ENCODE measurements around the gene ZDHHC14. TPM values are rescaled to one million over a fixed set of nuclear protein-coding genes. Genes with fewer than 3 reads are reported as not detected.

The ZDHHC14 gene
- total RNA-seq, 1 experiment from 2014 or later, result 17.3 TPM

DNA sequence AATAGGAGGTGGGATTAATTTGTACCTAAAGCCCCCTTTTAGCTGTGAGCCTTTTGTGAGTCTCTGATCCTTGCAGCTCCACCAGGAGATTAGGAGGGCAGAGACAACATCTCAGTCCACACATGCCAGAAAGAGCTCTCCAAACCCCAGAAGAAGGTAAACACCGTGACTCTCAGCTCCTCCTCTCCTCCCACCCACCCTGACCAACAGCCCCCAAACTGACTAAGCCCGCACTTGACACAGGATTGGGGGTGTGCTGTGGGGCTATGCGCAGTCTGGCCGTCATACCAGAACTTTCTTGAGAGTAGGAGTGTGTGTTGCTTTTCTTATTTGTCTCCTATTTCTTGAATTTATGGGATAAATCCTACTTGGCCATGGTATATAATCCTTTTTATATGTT lies 277.3 kb downstream of the ZDHHC14 start:
- Mint-ChIP-seq H3K27me3 (ENCODE audit: unreplicated experiment) (no peaks in the 10 kb centered on the region), H3K27ac (ENCODE audit: unreplicated experiment) (no peak overlapping the region), H3K4me1 (ENCODE audit: low read depth, unreplicated experiment) (no peaks in the 10 kb centered on the region), H3K9me3 (ENCODE audit: low read depth, unreplicated experiment) (no peaks in the 10 kb centered on the region), H3K36me3 (ENCODE audit: insufficient read depth, unreplicated experiment) (peaks cover 7% of the 10 kb centered on the region), H3K4me3 (ENCODE audit: low read depth, unreplicated experiment) (no peak overlapping the region)
- intact Hi-C loops (cut with micrococcal nuclease; ENCODE audit: unreplicated experiment), result no loop called here
- CTCF ChIA-PET, result no interaction called here
- TF ChIP-seq, protein P1, sequence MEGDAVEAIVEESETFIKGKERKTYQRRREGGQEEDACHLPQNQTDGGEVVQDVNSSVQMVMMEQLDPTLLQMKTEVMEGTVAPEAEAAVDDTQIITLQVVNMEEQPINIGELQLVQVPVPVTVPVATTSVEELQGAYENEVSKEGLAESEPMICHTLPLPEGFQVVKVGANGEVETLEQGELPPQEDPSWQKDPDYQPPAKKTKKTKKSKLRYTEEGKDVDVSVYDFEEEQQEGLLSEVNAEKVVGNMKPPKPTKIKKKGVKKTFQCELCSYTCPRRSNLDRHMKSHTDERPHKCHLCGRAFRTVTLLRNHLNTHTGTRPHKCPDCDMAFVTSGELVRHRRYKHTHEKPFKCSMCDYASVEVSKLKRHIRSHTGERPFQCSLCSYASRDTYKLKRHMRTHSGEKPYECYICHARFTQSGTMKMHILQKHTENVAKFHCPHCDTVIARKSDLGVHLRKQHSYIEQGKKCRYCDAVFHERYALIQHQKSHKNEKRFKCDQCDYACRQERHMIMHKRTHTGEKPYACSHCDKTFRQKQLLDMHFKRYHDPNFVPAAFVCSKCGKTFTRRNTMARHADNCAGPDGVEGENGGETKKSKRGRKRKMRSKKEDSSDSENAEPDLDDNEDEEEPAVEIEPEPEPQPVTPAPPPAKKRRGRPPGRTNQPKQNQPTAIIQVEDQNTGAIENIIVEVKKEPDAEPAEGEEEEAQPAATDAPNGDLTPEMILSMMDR (IDR thresholded peaks at IDR 0.05; ENCODE audit: unreplicated experiment), result no peak
- no peak for DNase-seq
- no TSS peak for BruUV-seq (replicated peaks)

GRCh38 chr6:157659536-157660271 lies 278.7 kb downstream of the ZDHHC14 start:
- no peaks in the 10 kb centered on the region for H3K4me1 Mint-ChIP-seq (ENCODE audit: low read depth, unreplicated experiment)
- CTCF ChIA-PET, result interaction anchor here (1.3 kb wide), 1 partner anchor 47 kb away, joined by 3 read pairs; no protein-coding TSS in a partner anchor
- BruUV-seq (replicated peaks), result no TSS peak
- peak; percentile 29 for DNase-seq
- H3K36me3 Mint-ChIP-seq (ENCODE audit: insufficient read depth, unreplicated experiment), result peaks cover 7% of the 10 kb centered on the region
- intact Hi-C loops (cut with micrococcal nuclease; ENCODE audit: unreplicated experiment), result loop anchor here (10.0 kb wide), 1 partner anchor 125 kb away; no protein-coding TSS in a partner anchor
- H3K27ac Mint-ChIP-seq (ENCODE audit: unreplicated experiment), result no peak overlapping the region
- TF ChIP-seq, protein P1 (IDR thresholded peaks at IDR 0.05; ENCODE audit: unreplicated experiment), result no peak
- no peaks in the 10 kb centered on the region for H3K9me3 Mint-ChIP-seq (ENCODE audit: low read depth, unreplicated experiment)
- H3K4me3 Mint-ChIP-seq (ENCODE audit: low read depth, unreplicated experiment), result no peak overlapping the region
- H3K27me3 Mint-ChIP-seq (ENCODE audit: unreplicated experiment), result no peaks in the 10 kb centered on the region

- peaks cover 7% of the 10 kb centered on the region for H3K36me3 Mint-ChIP-seq (ENCODE audit: insufficient read depth, unreplicated experiment)
- H3K27me3 Mint-ChIP-seq (ENCODE audit: unreplicated experiment), result no peaks in the 10 kb centered on the region
- BruUV-seq (replicated peaks), result no TSS peak
- DNase-seq, result no peak
- H3K4me1 Mint-ChIP-seq (ENCODE audit: low read depth, unreplicated experiment), result no peaks in the 10 kb centered on the region
- no peaks in the 10 kb centered on the region for H3K9me3 Mint-ChIP-seq (ENCODE audit: low read depth, unreplicated experiment)
- intact Hi-C loops (cut with micrococcal nuclease; ENCODE audit: unreplicated experiment), result loop anchor here (10.0 kb wide), 1 partner anchor 126 kb away; no protein-coding TSS in a partner anchor
- H3K27ac Mint-ChIP-seq (ENCODE audit: unreplicated experiment), result no peak overlapping the region
- TF ChIP-seq, protein P1 (IDR thresholded peaks at IDR 0.05; ENCODE audit: unreplicated experiment), result no peak
- CTCF ChIA-PET, result interaction anchor here (1.3 kb wide), 1 partner anchor 48 kb away, joined by 3 read pairs; no protein-coding TSS in a partner anchor
- no peak overlapping the region for H3K4me3 Mint-ChIP-seq (ENCODE audit: low read depth, unreplicated experiment)
Observed at GRCh38 chr6:157660414-157660813, 279.4 kb downstream of the ZDHHC14 start.

GRCh38 chr6:157661652-157662051 lies 280.7 kb downstream of the ZDHHC14 start:
- no peak overlapping the region for H3K27ac Mint-ChIP-seq (ENCODE audit: unreplicated experiment)
- no peak overlapping the region for H3K4me3 Mint-ChIP-seq (ENCODE audit: low read depth, unreplicated experiment)
- TF ChIP-seq, protein P1 (IDR thresholded peaks at IDR 0.05; ENCODE audit: unreplicated experiment), result no peak
- H3K9me3 Mint-ChIP-seq (ENCODE audit: low read depth, unreplicated experiment), result no peaks in the 10 kb centered on the region
- BruUV-seq (replicated peaks), result no TSS peak
- intact Hi-C loops (cut with micrococcal nuclease; ENCODE audit: unreplicated experiment), result loop anchor here (10.0 kb wide), 1 partner anchor 127 kb away; no protein-coding TSS in a partner anchor
- CTCF ChIA-PET, result no interaction called here
- no peak for DNase-seq
- H3K36me3 Mint-ChIP-seq (ENCODE audit: insufficient read depth, unreplicated experiment), result peaks cover 2% of the 10 kb centered on the region
- H3K4me1 Mint-ChIP-seq (ENCODE audit: low read depth, unreplicated experiment), result no peaks in the 10 kb centered on the region
- no peaks in the 10 kb centered on the region for H3K27me3 Mint-ChIP-seq (ENCODE audit: unreplicated experiment)

All from Calu3 (cell line).